HG03095 (cell line): ENCODE data around the gene TAS2R60.
"Not testable (repeated sequence)": the region's sequence is repeated elsewhere in the genome, so short reads cannot be mapped to it uniquely, and the experiment has no call there.

ENCODE experiments used
- ATAC-seq: cut with Tn5 transposase; IDR thresholded peaks from one replicate; pipeline ENCODE4 v1.9.1; 2021; ENCODE audit warnings: moderate library complexity; ENCODE audit not compliant: unreplicated experiment

The TAS2R60 gene

DNA sequence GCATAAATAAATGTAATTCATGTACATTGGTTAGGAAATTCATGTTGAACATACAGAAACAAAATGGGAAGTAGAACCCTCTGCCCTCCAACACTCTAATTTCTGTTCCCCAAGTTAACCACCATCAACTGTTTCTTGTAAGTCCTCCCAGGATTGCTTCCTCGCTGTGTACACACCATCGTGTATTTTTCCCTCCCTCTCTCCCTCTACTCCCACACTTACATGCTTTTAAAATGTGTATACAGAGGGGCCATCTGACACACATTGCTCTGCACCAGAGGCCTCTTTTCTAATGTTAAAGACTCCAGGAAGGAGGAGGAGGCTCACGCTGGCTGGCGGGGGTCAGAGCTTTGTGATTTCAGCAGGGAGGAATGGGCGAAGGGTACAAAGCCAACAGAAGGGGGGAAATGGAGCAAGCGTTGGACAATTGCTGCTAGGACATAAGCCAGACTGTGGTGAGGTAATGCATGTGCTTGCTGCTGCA, 32.7 kb upstream of the TAS2R60 start:
- no peak for ATAC-seq

DNA sequence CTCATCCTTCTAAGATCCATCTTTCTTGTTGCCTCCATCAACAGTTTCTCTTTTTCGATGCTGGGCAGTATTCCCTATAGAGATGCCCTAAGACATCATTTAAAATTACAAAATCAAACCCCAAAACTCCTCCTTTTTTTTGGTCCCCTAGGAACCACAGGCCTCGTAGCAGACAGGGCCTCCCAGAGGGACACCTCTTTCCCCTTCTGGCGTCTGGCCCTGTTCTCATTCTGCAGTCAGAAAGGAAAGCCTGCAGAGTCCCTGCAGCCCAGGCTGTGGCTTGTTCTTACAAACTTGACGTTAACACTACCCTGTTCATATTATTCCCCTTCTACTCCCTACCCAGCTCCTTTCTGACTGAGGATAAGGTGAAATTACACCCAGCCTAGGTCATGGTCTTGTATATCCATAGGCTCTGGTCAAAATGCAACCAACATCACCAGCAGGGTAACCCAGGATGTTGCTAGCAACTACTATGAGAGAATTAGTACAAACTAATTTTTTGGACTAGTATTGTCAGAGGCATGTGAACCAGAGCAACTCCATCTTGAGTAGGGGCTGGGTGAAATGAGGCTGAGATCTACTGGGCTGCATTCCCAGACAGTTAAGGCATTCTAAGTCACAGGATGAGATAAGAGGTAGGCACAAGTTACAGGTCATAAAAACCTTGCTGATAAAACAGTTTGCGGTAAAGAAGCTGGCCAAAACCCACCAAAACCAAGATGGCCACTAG, 31.1 kb upstream of the TAS2R60 start:
- ATAC-seq, result no peak

DNA sequence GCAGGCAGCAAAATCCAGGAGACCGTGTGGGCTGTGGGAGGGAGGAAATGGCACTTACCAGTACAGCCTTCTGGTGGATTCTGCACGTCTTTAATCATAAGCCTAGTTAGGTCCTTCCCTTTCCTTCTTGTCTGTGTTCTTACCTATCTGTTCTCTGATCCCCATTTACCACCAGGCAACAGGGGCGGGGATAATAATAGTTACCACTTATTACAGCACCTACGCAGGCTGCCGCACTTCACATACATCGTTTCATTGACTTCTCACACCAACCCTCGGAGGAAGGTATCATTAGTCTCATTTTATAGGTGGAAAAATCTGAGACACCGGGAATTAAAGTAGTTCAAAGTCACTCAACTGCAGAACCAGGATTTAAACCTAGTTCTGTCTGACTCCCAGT, 30.1 kb upstream of the TAS2R60 start:
- ATAC-seq, result no peak

DNA sequence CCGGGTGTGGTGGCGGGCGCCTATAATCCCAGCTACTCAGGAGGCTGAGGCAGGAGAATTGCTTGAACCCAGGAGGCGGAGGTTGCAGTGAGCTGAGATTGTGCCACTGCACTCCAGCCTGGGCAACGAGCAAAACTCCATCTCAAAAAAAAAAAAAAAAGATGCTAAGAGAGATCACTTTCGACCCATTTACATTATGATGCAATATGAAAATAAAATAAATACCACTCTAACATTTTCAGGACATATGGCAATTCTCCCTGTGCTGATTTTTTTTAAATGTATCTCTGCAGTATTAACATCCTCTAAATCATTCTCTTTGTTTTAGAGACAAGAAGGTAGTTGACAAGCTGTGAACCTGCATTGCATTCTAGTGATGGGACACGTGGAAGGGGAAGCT, 28.0 kb upstream of the TAS2R60 start:
- not testable (repeated sequence) for ATAC-seq

DNA sequence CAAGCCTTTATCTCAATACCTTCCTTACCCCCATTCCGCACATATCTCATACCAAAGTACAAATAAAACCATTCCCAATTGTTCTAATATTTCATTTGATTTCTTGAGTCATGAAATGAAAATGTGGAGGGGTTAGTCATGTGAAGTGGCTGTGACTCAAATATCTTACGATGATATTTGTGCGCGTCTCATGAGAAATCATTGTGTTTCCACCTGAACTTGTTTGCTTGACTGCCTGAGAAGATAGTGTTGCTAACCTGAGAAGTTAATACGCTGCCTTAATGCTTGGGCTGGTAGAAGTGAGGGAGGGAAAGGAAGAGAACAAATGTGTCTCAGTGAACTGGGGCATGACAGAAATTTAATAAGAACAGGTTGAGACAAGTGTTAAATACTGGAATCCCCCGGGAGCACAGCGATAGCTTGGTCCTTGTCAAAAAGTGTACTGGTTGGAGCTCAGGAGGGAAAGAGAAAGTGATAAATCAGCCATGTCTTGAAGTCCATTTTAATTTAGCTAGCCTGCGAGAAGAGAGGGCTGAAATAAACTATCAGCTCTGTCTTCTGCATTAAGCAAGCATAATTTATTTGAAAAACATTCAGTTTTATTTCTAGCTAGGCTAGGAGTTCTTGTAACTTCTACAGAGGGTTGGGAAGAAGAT, 27.4 kb upstream of the TAS2R60 start:
- ATAC-seq, result no peak

DNA sequence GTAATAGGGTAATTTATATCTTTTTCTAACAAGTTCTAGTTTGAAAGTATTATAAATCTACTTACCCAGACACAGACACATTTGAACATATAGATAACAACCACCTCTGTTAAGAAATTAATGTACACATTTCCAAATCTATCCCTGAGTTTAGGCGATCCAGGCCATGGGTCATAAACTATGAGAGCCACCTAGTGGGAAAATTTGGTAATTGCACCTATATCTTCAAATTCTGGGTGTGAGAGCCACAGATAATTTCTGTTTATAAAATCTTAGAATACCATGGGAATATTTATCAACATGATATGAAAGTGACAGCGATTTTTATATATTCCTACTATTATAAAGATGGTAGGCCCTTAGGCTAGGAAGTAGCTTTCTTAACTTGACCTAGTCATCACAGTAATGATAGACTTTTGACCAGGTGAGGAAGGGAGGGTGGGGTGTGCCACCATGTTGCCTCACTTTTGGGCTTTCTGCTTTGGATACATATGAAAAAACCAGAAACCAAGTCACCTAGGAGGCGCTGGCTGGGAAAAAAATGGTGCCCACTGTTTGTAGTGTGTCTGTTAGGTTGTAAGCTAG, 26.6 kb upstream of the TAS2R60 start:
- no peak for ATAC-seq

DNA sequence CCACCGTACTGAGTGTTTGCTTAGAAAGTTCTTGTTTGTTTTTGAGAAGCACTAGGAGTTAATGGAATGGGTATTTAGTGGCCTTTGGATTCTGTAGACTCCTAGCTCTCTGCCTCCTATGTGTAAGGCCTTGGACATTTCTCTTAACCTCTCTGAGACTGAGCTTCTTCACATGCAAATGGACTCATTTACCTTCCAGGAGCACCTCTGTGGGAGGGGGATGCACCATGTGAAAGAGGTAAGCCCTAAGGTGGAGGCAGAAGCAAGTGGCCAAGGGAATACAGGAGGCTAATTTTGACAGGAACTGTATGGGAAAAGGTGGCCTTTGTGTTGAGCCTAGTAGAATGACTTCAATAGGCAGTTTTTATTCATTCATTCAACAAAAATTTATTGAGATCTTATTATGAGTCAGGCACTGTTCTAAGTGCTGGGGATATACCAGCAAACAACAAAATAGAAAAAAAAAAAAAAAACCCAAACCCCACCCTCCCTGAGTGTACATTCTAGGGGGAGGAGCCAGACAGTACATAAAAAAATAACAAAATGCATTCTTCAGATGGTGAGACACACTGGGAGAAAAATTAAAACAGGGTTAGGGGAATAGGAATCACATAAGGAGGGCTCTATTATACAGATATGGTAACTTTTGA, 25.4 kb upstream of the TAS2R60 start:
- no peak for ATAC-seq

DNA sequence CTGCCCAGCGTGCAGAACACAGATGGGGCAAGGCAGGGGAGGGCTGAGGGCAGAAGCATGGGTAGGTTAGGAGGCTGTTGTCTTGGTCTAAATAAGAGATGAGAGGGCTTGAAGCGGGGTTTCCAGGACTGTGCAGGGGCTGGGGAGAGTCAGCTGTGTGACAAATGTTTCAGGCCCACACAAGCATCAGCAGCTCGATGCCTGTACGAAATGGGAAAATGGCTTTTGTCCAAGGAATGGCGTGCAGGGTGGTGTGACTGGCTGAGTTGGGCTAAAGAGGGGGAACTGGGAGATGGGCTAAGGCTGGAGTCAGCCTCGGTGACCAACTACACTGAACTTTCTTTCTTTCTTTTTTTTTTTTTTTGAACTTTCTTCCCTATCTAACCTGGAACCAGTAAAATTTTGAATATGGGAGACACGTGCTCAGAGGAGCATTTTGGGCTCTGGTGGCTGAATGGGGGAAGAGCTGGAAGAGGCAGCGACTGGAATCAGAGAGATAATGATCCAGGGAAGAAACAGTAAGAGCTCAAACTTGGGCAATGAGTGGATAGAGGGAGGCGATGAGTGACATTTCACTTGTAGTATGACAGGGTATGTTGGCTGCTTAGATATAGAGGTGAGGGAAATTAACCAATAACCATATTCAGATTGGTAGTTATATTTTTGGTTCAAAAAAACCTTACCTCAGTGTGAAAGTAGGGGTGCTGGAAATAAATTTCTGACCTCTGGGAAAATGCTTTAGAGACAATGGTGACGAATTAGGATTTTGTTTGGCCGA, 24.4 kb upstream of the TAS2R60 start:
- ATAC-seq, result no peak

DNA sequence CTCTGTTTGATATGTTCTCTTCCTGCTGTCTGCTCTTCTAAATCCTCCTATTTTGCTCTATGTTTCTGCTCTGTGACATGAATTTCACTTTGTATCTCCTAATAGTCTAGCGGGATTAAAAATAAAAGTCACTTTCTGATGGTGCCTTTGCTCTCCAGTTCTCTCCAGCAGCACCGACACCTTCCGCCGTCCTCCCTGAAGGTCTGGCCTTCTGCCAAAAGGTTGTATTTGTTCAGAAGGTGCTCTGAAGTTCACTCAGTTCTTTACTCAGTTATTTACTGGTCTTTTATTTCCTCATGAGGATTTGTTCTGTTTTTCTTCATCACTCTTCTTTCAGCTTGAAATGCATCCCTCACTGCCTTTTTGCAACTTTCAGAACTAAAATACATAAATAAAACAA, 23.4 kb upstream of the TAS2R60 start:
- ATAC-seq, result no peak

DNA sequence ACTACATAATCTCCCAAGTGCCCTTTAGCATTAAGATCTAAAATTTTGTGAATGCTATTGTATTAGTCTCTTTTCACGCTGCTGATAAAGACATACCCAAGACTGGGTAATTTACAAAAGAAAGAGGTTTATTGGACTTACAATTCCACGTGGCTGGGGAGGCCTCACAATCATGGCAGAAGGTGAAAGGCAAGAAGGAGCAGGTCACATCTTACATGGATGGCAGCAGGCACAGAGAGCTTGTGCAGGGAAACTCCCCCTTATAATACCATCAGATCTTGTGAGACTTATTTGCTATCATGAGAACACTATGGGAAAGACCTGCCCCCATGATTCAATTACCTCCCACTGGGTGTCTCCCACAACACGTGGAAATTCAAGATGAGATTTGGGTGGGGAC, 22.6 kb upstream of the TAS2R60 start:
- ATAC-seq, result not testable (repeated sequence)

DNA sequence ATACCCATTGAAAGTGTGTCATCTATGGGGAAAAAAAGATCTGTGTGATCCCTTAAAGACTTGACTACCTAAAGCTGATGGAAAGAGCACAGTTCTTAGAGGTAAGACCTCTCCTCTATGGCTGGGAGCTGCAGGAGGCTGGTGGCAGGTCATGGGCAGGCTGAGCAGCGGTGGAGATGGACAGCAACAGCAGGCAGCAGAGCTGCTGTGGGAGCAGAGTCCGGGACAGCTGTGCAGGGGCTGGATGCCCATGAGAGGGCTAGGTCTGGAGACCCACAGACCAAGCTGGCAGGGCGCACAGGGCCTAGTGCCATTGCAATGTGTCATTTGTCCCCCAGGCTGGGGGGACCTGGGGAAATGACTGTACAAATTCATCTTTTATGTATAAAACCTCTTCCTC, 21.2 kb upstream of the TAS2R60 start:
- ATAC-seq, result no peak

DNA sequence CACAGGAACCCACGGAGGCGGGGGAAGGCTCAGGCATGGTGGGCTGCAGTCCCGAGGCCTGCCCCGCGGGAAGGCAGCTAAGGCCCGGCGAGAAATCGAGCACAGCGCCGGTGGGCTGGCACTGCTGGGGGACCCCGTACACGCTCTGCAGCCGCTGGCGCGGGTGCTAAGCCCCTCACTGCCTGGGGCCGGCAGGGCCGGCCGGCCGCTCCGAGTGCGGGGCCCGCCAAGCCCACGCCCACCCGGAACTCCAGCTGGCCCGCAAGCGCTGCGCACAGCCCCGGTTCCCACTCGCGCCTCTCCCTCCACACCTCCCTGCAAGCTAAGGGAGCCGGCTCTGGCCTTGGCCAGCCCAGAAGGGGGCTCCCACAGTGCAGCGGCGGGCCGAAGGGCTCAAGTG, 18.8 kb upstream of the TAS2R60 start:
- not testable (repeated sequence) for ATAC-seq

DNA sequence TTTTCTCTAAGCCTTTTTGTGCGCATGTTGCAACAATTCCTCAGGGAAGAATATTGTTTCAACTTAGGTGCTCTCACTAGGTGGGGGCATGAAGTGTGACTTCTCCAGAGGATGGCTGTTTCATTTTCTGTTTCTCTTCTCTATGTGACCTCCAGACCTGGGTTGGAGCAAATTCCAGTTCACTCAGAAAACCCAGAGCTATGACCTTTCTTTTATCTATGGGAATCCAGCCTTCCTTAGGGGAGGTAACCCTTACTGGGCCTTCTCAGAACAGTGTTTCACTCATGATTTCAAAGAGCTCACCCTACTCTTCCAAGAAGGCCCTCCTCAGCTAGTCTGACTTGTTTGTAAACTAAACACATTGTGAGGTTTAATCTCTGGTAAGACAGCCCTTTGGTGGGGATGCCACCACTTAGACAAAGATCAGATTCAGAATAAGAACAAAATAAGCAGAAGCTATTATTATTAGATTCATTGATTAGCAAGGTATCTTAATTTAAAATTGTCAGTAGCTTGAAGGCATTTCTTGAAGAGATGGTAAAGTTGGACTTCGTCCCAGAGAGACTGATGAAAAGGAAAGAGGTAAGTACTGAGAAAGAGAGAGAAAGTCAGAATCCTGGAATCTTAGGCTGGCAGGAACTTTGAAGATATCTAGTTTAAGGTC, 16.6 kb upstream of the TAS2R60 start:
- no peak for ATAC-seq

DNA sequence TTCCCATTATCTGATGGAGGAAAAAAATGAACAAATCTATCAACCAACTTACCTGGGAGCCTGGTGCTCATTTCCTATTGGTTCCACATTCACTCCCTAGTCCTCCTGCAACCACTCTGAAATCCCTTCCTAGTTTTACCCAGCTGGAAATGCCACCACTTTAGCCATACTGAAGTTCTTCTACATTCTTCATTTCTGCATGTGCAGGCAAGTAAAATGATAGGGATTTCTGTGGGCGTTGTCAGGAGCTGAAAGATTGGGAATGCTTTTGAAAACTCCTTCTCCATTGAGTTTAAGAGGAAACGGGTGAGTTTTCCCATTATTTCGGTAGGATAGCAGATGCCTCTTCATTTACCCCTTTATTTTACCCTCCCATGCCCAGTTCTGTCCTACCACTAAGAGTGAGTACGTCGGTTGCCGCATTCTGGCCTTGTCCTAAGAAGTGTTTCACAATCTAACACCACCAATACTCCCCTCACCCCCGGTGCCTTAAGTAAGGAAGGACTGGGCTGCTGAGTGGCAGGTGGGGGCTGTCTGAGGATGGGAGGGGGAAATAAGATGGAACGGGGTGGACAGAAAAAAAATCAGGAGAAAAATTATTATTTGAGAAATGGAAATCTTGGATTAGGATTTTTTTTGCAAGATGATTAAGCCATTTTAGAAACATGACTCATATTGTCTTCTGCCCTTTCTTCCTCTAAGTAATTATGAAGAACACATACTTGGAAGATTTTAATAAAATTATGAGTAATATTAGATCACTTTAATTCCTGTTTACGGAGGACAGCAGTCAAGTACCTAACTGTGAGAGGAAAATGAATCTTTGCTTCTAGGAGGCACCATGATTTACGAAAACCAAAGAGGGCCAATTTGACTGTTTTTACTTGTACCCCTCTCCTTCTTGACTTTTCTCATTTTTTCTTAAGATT, 13.2 kb upstream of the TAS2R60 start:
- no peak for ATAC-seq

DNA sequence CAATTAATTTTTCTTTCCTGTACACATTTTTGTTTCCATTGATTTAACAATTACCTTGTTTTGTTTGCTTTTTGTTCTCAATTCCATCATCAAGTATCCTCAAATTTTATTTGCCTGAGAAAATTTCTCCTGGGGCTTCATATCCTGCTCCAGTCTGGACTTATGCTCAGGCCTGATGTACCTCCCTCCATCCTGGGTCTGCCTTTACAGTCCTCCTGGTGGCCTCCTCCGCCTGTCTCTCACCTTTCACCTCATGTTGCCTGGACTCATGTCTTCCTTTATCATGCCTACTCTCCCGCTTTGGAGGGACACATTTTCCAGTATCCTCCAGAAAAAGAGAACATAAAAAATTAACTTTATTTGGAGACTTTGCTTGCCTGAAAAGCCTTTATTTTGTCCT, 12.1 kb upstream of the TAS2R60 start:
- no peak for ATAC-seq

DNA sequence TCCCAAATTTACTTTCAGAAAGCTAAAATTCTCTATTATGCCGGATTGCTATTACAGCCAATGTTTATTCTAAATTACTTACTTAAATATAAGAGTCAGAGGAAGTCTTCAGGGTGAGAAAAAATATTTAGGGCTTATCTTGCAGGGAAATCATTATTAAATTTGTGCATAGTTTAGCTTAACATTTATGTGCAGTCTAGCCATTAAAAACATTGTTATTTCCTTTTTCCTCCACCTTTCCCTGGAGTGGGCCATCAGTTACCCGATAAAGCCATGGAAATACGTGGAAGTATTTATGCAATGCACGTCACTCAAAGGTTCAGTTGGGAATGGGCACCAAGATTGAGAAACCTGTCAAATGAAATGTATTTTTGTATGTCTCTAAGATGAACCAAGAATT, 9.5 kb upstream of the TAS2R60 start:
- no peak for ATAC-seq

DNA sequence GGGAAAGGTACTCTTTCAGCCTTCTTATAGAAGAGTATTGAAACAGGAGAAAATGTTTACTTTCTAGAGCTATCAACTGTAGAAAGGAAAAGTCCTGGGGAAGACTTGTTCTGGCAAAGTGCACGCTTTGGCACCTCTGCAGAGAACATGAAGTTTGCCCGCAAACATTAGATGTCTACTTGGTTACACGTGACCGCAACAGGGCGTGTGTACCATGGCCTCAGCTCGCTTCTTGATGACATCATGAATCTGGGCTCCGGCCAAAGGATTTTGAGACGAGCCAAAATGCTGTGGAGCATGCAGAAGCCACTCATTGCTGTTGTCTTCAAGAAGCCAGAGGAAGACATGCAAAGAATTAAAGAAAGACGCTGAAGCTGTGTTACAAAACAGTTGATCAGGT, 8.6 kb upstream of the TAS2R60 start:
- no peak for ATAC-seq

DNA sequence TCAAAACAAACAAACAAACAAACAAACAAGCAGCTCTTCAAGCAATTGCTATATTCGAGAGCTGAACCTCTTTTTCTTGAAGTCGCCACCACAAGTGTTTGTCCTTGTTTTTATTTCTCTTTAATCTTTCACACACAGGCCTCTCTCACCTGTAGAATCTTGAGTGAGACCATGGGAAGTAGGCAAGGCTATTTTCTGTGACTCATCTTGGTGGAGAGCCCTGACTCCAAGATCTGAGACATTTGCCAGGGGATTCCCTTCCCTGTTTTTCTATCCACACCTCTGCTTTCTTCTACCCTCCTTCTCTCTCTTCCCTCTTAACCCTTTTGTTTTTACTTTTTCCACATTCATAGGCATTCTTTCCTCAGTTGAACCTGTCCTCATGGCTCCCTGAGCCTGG, 8.0 kb upstream of the TAS2R60 start:
- ATAC-seq, result no peak

DNA sequence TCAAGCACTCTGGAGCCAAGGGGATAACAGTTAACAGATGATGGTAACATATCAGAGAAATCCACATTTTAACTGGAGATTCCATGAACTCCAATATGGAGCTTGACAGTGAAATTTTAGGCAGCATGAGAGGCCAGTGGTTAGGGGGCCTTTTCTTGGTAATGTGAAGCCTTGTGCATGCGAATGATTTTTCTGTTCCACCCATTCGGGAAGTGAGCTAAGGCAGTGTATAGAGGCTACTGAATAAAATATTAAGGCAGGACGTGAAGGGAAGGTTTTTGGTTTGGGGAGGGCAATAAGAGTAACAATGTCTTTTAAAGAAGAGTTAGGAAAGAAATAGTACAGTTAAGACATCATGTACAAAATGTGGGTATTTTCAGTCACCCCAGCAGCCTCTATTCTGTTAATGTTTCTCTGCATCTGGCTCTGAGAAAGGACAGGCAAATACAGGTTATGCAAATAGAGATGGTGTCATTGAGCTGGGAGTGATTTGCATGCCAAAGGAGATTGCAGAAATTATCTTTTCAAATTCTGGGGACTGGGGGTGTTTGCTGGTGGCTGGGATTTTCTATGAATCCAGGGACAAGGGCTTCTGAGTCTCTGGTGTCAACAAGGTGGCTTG, 6.8 kb upstream of the TAS2R60 start:
- ATAC-seq, result peak; percentile 84
